PC-3 (cell line): ENCODE measurements around the gene CDC42EP5. TPM values are rescaled to one million over a fixed set of nuclear protein-coding genes. Genes with fewer than 3 reads are reported as not detected.

Experiments
- ATAC-seq: fragments of 200-7000 bp; cut with Tn5 transposase; 2 replicates; pipeline ENCODE4 v1.9.1; 2020; ENCODE audit warnings: mild to moderate bottlenecking, moderate library complexity
- BruUV-seq: library from RNA; stranded (reverse); fragments of 400-500 nt; replicated peaks from 2 replicates; lab custom pipeline; 2021; lab: Mats Ljungman, UMichigan
- CTCF ChIA-PET: fragments of 300-600 bp; sonication (Branson Sonifier 250); formaldehyde crosslinking; loops from one replicate; lab custom pipeline; 2022; ENCODE audit warnings: antibody characterized with exemption; lab: Charles Lee
- POLR2A ChIA-PET: fragments of 300-600 bp; sonication (Branson Sonifier 250); formaldehyde crosslinking; loops from one replicate; lab custom pipeline; 2022; ENCODE audit warnings: antibody characterized with exemption; ENCODE audit not compliant: unreplicated experiment; lab: Charles Lee
- DNase-seq: peaks from one replicate; pipeline ENCODE4 v3.0.0-alpha.2; 2015
- H2AFZ ChIP-seq: fragments of 300-600 bp; sonication (generic); 2 replicates; pipeline ENCODE4 v1.6.0; 2016; ENCODE audit warnings: antibody characterized with exemption, low read length
- H3F3A ChIP-seq: fragments of 300-600 bp; sonication (generic); one replicate; pipeline ENCODE4 v1.6.0; 2017; ENCODE audit warnings: antibody characterized with exemption, low read length, control low read depth, mild to moderate bottlenecking; ENCODE audit not compliant: unreplicated experiment
- H3K27ac ChIP-seq: fragments of 300-600 bp; sonication (generic); 2 replicates; pipeline ENCODE4 v1.5.1; 2016; ENCODE audit warnings: mild to moderate bottlenecking, low read length
- H3K27me3 ChIP-seq: fragments of 300-600 bp; sonication (generic); 2 replicates; pipeline ENCODE4 v1.6.1; 2016; ENCODE audit warnings: low read length, mixed read lengths
- H3K36me3 ChIP-seq: fragments of 300-600 bp; sonication (generic); 2 replicates; pipeline ENCODE4 v1.6.1; 2016; ENCODE audit warnings: low read depth, mixed run types, low read length, mixed read lengths
- H3K4me1 ChIP-seq: fragments of 300-600 bp; sonication (generic); 2 replicates; pipeline ENCODE4 v1.5.1; 2016; ENCODE audit warnings: low read length; ENCODE audit not compliant: insufficient read depth
- H3K4me2 ChIP-seq: fragments of 300-600 bp; sonication (generic); 2 replicates; pipeline ENCODE4 v1.6.0; 2016; ENCODE audit warnings: low read length
- H3K4me3 ChIP-seq: fragments of 300-600 bp; sonication (generic); 2 replicates; pipeline ENCODE4 v1.5.1; 2016; ENCODE audit warnings: mild to moderate bottlenecking, low read length, mixed read lengths
- H3K79me2 ChIP-seq: fragments of 300-600 bp; sonication (generic); 2 replicates; pipeline ENCODE4 v1.6.1; 2017; ENCODE audit warnings: low read length, mixed read lengths
- H3K9ac ChIP-seq: fragments of 300-600 bp; sonication (generic); 2 replicates; pipeline ENCODE4 v1.6.0; 2016; ENCODE audit warnings: mild to moderate bottlenecking, low read length
- H3K9me2 ChIP-seq: fragments of 300-600 bp; sonication (generic); replicated peaks from 2 replicates; pipeline ENCODE4 v1.6.1; 2016; ENCODE audit warnings: mixed run types, low read length, mixed read lengths
- H3K9me3 ChIP-seq: fragments of 300-600 bp; sonication (generic); 2 replicates; pipeline ENCODE4 v1.6.1; 2016; ENCODE audit warnings: low read length, mixed read lengths
- H4K20me1 ChIP-seq: fragments of 300-600 bp; sonication (generic); 2 replicates; pipeline ENCODE4 v1.6.1; 2016; ENCODE audit warnings: low read length, mixed read lengths
- EZH2 ChIP-seq: fragments of 300-600 bp; sonication (generic); IDR thresholded peaks from one replicate; pipeline ENCODE4 v1.6.1; 2017; ENCODE audit warnings: antibody characterized with exemption, mild to moderate bottlenecking, low read length; ENCODE audit not compliant: unreplicated experiment
- EZH2phosphoT487 ChIP-seq: fragments of 300-600 bp; sonication (generic); IDR thresholded peaks from 2 replicates; pipeline ENCODE4 v1.6.1; 2018; ENCODE audit warnings: mild to moderate bottlenecking, antibody characterized with exemption, low read length, borderline replicate concordance
- intact Hi-C: fragments of 100-400 bp; cut with micrococcal nuclease; formaldehyde crosslinking; loops from 2 replicates; pipeline ENCODE4 v1.9.0; 2023
- total RNA-seq: library from RNA; depleted of rRNA; stranded (reverse); fragments of >200 nt; gene quantifications from 2 replicates; pipeline ENCODE4 v1.2.3, GENCODE V29; 2014
- TF ChIP-seq, protein P1 (sequence below): fragments of 300-600 bp; sonication (generic); conservative IDR thresholded peaks from 2 replicates; pipeline ENCODE4 v1.5.1; 2017; ENCODE audit warnings: antibody characterized with exemption, low read depth, mild to moderate bottlenecking, low read length

The CDC42EP5 gene
- total RNA-seq, 1 experiment from 2014 or later: 0.73 TPM

DNA sequence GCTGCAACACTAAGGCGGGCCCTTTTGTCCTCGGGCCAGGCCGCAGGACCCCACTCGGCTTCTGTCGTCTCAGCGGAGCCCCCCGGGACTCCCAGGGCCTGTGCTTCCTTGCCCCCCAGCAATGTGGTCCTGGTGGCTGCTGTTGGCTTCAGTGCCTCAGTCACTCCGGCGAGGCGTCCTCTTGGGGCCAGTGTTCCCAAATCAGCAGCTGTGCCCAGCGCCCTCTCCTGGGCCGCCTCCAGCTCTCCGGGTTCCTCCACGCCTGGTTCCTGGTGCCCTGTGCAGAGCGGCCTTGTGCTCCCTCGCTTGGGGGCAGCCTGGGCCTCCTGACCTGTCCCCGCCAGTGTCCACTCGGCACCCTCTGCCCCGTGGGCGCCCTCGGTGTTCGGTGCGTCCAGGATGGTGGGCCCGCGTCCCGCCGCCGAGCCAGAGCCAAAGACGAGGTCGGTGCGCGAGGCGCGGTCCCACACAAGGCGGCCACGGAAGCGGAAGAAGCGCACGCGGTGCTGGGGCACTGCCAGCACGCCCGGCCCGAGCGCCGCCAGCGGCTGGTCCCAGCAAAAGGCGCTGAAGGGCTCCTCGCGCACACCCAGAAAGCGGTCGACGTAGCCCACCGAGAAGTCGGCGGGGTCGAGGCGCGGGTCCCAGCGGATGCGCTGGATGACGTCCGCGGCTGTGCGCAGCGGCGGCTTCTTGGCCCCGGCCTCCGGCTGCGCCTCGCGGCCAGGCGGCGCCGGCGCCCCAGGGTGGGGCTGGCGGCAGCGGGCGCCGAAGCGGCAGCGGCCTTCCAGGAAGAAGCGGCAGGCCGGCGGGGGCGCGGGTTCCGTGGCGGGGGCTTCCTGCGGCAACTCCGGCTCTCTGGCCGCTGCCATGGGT is 10.2 kb downstream of the CDC42EP5 start:
- peak; percentile 63 for DNase-seq
- peaks cover 34% of the 10 kb centered on the region for H3K36me3 ChIP-seq
- peak overlapping the region; percentile 87 for H3K27ac ChIP-seq
- no peaks in the 10 kb centered on the region for H3K27me3 ChIP-seq
- peaks cover 16% of the 10 kb centered on the region for H3K4me1 ChIP-seq
- CTCF ChIA-PET: interaction anchor here (0.6 to 1.0 kb wide), 4 partner anchors 14 to 33 kb away, joined by 3 to 9 read pairs (median 4); partner anchors contain the start of gene LENG8
- H4K20me1 ChIP-seq: peaks cover 19% of the 10 kb centered on the region
- H3F3A ChIP-seq: no peaks in the 10 kb centered on the region
- intact Hi-C loops: loop anchor here (2.0 kb wide), 2 partner anchors 14 to 32 kb away; partner anchors contain the start of gene LENG8
- H3K9me3 ChIP-seq: no peaks in the 10 kb centered on the region
- peak overlapping the region; percentile 87 for H3K9ac ChIP-seq
- H3K9me2 ChIP-seq: no peaks in the 10 kb centered on the region
- no TSS peak for BruUV-seq
- POLR2A ChIA-PET: interaction anchor here (0.6 to 1.2 kb wide), 4 partner anchors 14 to 1137 kb away, joined by 3 to 6 read pairs (median 4); partner anchors contain the start of genes LENG8 and ZNF524
- ATAC-seq: peak; percentile 38
- TF ChIP-seq EZH2phosphoT487: no peak
- TF ChIP-seq, protein P1, sequence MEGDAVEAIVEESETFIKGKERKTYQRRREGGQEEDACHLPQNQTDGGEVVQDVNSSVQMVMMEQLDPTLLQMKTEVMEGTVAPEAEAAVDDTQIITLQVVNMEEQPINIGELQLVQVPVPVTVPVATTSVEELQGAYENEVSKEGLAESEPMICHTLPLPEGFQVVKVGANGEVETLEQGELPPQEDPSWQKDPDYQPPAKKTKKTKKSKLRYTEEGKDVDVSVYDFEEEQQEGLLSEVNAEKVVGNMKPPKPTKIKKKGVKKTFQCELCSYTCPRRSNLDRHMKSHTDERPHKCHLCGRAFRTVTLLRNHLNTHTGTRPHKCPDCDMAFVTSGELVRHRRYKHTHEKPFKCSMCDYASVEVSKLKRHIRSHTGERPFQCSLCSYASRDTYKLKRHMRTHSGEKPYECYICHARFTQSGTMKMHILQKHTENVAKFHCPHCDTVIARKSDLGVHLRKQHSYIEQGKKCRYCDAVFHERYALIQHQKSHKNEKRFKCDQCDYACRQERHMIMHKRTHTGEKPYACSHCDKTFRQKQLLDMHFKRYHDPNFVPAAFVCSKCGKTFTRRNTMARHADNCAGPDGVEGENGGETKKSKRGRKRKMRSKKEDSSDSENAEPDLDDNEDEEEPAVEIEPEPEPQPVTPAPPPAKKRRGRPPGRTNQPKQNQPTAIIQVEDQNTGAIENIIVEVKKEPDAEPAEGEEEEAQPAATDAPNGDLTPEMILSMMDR: peak; percentile 59
- H3K4me2 ChIP-seq: peak overlapping the region; percentile 91
- peak overlapping the region; percentile 70 for H2AFZ ChIP-seq
- peak overlapping the region; percentile 75 for H3K4me3 ChIP-seq
- H3K79me2 ChIP-seq: peaks cover 44% of the 10 kb centered on the region

DNA sequence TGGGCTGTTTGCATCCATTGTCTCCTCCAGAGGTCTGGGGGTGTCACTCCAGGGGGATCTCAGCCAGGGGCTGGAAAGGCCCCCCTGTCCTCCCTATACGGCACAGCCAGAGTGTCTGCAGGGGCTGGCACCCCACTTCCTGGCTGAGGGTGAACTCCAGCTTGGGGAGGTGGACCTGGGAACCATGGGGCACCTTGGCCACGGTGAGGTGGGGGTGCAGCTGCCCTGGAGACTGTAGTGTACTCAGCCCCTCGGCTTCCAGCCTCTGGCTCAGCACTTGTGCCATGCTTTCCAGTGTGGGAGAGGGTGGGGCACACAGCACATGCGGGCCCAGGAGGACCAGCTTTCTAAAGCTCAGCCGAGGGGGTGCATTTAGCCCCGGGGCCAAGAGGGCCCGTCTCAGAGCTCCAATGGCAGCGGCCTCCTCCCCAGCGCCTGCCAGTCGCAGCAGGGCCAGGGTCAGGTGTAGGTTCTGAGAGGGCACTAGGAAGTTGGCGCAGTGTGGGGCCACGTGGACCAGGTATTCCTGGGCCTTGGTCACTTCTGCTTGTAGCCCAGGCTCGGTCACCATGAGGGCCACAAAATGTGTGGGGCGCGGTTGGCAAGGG is 10.9 kb downstream of the CDC42EP5 start:
- Histone ChIP-seq H3K4me3 (peak overlapping the region; percentile 75), H2AFZ (no peak overlapping the region), H3K4me2 (peak overlapping the region; percentile 91), H3K9me2 (no peaks in the 10 kb centered on the region), H4K20me1 (peaks cover 19% of the 10 kb centered on the region), H3K4me1 (peaks cover 16% of the 10 kb centered on the region), H3K79me2 (peaks cover 52% of the 10 kb centered on the region), H3F3A (no peaks in the 10 kb centered on the region), H3K9me3 (no peaks in the 10 kb centered on the region), H3K27me3 (no peaks in the 10 kb centered on the region), H3K36me3 (peaks cover 38% of the 10 kb centered on the region), H3K9ac (peak overlapping the region; percentile 87), H3K27ac (peak overlapping the region; percentile 87)
- ChIA-PET CTCF (interaction anchor here (0.6 to 1.0 kb wide), 3 partner anchors 13 to 31 kb away, joined by 3 to 9 read pairs (median 4); partner anchors contain the start of gene LENG8), POLR2A (interaction anchor here (0.6 kb wide), 2 partner anchors 12 to 1761 kb away, joined by 4 to 9 read pairs; no protein-coding TSS in a partner anchor)
- ATAC-seq (no peak), DNase-seq (no peak)
- TSS peak; percentile 79 for BruUV-seq
- intact Hi-C loops: loop anchor here (2.0 kb wide), 2 partner anchors 13 to 31 kb away; partner anchors contain the start of gene LENG8
- TF ChIP-seq, protein P1: no peak
- no peak for TF ChIP-seq EZH2phosphoT487
- no peak for TF ChIP-seq EZH2
